ENCODE data around the gene GLRA3.

- TF ChIP-seq HDAC2 (IDR thresholded peaks at IDR 0.05) (no peak), ZBTB33 (IDR thresholded peaks at IDR 0.05) (no peak), MXI1 (IDR thresholded peaks at IDR 0.05; ENCODE audit: low read depth, low read length) (no peak), HDAC6 (IDR thresholded peaks at IDR 0.05; ENCODE audit: unreplicated experiment) (no peak), GABPA (IDR thresholded peaks at IDR 0.05; ENCODE audit: low read depth) (no peak), CUX1 (IDR thresholded peaks at IDR 0.05; ENCODE audit: insufficient replicate concordance, low read depth, low read length) (no peak), POU2F2 (IDR thresholded peaks at IDR 0.05; ENCODE audit: borderline replicate concordance, low read depth, low read length) (no peak)
- TF ChIP-seq, protein P1, sequence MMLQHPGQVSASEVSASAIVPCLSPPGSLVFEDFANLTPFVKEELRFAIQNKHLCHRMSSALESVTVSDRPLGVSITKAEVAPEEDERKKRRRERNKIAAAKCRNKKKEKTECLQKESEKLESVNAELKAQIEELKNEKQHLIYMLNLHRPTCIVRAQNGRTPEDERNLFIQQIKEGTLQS (IDR thresholded peaks at IDR 0.05; ENCODE audit: borderline replicate concordance, extremely low read depth, low read depth, low read length) = no peak
These were observed 6.5 kb upstream of the GLRA3 start for GRCh38 chr4:174835536-174835935.
